PFSK-1 (cell line): ENCODE results near the gene KRT78.

ENCODE experiments used
- FOXP2 ChIP-seq: optimal IDR thresholded peaks from 2 replicates; pipeline ENCODE3; 2011; ENCODE audit warnings: borderline replicate concordance, control low read depth, inconsistent platforms; ENCODE audit not compliant: insufficient read depth; ENCODE audit errors: extremely low read length, extremely low read depth
- POLR2AphosphoS5 ChIP-seq: IDR thresholded peaks from 2 replicates; pipeline ENCODE4 v1.6.1; 2012; ENCODE audit warnings: low read depth, mild to moderate bottlenecking, control low read depth, low read length, moderate library complexity
- SIN3A ChIP-seq: IDR thresholded peaks from 2 replicates; pipeline ENCODE4 v1.6.1; 2012; ENCODE audit warnings: mild to moderate bottlenecking, low read length, moderate library complexity, borderline replicate concordance; ENCODE audit not compliant: insufficient read depth
- TAF1 ChIP-seq: IDR thresholded peaks from 2 replicates; pipeline ENCODE4 v1.6.1; 2012; ENCODE audit warnings: low read length, control low read depth, borderline replicate concordance; ENCODE audit not compliant: insufficient read depth
- TF ChIP-seq, protein P1 (sequence below), 2 experiments: IDR thresholded peaks; 2 replicates each; pipeline versions ENCODE4 v1.6.1 to v1.8.0; 2011 to 2012; ENCODE audit warnings: low read depth in 2 of 2, low read length in 2 of 2, control low read depth in 1 of 2, inconsistent platforms in 1 of 2, mild to moderate bottlenecking in 1 of 2, moderate library complexity in 1 of 2; ENCODE audit not compliant: insufficient read depth in 1 of 2

KRT78 gene

DNA sequence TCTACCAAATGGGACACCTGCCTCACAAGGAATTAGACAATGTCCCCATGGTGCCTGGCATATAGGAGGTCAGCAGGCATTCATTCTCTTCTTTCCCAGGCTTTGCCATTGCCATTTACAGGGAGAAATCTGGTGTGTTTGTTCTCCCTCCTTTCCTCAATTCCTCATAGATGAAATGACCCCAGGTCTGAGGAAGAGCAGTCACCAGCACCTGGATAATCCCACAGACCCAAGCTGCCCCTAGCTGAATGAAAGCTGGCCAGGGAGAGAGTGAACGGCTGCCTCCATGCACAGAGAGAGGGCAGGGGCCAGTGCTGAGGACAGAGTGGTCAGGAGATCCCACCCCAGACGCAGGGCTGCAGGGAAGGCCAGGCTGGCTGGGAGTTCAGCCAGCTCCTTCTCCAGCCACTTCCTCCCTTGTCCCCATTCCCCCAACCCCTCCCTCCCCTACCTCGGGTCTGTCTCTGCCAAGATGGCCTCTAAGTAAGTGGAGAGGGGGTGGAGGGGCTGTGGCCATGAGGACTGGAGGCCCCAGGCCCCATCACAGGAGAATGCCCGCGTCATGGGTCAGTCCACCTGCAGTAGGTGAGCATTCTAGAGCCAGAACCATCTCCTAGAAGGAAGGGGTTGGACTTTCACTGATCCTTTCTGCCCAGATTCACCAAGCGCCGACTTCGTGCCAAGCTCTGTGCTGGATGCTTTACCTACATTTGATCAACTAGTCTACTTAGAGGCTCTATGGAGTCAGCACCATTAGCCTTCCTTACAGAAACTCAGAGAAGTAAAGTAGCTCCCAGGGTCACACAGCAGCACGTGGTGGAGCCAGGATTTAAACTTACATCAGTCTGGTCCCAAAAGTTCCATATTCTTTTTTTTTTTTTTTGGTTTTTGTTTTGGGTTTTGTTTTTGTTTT is 32.9 kb downstream of the KRT78 start:
- TF ChIP-seq FOXP2 (no peak), TAF1 (no peak), SIN3A (no peak), POLR2AphosphoS5 (no peak)
- TF ChIP-seq, protein P1, sequence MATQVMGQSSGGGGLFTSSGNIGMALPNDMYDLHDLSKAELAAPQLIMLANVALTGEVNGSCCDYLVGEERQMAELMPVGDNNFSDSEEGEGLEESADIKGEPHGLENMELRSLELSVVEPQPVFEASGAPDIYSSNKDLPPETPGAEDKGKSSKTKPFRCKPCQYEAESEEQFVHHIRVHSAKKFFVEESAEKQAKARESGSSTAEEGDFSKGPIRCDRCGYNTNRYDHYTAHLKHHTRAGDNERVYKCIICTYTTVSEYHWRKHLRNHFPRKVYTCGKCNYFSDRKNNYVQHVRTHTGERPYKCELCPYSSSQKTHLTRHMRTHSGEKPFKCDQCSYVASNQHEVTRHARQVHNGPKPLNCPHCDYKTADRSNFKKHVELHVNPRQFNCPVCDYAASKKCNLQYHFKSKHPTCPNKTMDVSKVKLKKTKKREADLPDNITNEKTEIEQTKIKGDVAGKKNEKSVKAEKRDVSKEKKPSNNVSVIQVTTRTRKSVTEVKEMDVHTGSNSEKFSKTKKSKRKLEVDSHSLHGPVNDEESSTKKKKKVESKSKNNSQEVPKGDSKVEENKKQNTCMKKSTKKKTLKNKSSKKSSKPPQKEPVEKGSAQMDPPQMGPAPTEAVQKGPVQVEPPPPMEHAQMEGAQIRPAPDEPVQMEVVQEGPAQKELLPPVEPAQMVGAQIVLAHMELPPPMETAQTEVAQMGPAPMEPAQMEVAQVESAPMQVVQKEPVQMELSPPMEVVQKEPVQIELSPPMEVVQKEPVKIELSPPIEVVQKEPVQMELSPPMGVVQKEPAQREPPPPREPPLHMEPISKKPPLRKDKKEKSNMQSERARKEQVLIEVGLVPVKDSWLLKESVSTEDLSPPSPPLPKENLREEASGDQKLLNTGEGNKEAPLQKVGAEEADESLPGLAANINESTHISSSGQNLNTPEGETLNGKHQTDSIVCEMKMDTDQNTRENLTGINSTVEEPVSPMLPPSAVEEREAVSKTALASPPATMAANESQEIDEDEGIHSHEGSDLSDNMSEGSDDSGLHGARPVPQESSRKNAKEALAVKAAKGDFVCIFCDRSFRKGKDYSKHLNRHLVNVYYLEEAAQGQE (IDR thresholded peaks at IDR 0.05; ENCODE audit: insufficient read depth in 1 of 2, low read depth in 2 of 2, low read length in 2 of 2): no peak

DNA sequence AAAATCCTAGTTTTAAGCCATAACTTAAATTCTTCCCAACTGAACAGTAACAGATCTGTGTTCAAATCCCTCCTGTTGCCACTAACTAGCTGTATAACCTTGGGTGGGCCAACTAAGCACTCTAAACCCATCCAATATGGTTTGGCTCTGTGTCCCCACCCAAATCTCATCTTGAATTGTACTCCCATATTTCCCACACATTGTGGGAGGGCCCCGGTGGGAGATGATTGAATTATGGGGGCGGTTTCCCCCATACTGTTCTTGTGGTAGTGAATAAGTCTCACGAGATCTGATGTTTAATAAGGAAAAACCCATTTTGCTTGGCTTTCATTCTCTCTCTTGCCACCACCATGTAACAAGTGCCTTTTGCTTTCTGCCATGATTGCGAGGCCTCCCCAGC is 33.6 kb downstream of the KRT78 start:
- no peak for TF ChIP-seq TAF1
- TF ChIP-seq, protein P1 (IDR thresholded peaks at IDR 0.05; ENCODE audit: insufficient read depth in 1 of 2, low read depth in 2 of 2, low read length in 2 of 2): no peak
- TF ChIP-seq POLR2AphosphoS5: no peak
- no peak for TF ChIP-seq SIN3A
- no peak for TF ChIP-seq FOXP2

DNA sequence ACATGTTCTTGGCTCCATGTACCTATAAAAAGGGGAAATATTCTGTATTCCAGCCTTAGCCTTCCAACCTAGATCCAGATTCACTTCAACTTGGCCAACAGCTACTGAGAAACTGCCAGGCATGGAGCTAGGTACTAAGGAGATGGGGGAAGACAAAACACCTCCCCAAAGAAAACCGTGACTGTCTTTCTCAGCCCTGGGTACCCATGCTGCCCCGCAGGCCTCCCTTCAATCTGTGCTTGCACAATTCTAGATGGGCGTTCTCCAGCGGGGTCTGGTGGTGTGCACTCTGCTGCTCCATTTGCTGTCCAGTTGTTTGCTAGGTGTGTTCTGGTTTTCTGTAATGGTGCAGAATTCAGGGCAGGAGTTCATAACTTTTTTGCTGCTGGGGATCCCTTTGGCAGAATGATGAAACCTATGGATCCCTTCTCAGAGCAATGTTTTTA is 34.1 kb downstream of the KRT78 start:
- TF ChIP-seq FOXP2 (no peak), POLR2AphosphoS5 (no peak), SIN3A (no peak), TAF1 (no peak)
- TF ChIP-seq, protein P1 (IDR thresholded peaks at IDR 0.05; ENCODE audit: insufficient read depth in 1 of 2, low read depth in 2 of 2, low read length in 2 of 2): no peak

DNA sequence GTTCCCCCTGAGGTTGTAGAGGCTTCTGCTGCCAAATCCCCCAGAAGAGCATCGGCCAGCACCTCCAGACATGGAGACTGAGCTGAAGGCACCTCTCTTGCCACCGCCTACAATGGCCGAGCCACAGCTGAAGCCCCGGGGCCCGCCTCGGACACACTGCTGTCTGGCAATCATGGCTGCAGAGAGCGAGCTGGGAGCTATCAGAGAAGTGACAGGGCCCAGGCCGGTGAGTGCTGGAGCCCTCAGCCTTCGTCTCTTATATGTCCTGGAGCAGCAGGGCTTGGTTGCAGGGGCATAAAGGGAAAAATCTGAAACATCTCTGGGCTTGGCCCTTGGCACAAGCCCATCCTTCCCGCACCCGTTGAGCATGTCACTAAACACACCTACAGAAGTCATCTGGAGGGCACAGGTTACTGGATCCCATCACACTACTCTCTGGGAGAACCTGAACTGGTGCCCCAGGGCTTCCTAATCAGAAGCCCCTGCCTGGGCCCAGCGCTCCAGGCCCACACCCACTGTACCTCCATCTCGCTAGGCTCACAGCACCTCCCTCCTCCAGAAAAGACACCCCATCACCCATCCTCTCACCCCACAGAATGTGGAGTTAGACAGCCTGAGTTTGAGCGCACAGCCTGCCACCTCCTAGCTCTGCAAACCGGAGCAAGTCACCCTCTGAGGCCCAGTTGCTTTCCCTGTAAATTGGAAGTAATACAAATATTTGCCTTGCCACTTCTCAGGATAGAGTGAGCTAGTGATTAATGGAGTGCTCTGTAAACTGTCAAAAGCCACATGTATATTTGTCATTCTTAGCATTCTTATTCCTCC is 34.7 kb downstream of the KRT78 start, which contains the start of gene KRT4:
TSS of gene KRT4 (minus strand) at position 232 of the 825 bp plus-strand sequence. CDS start at position 174, 58 bp downstream.
- TF ChIP-seq FOXP2: no peak
- no peak for TF ChIP-seq SIN3A
- TF ChIP-seq POLR2AphosphoS5: no peak
- TF ChIP-seq, protein P1 (IDR thresholded peaks at IDR 0.05; ENCODE audit: insufficient read depth in 1 of 2, low read depth in 2 of 2, low read length in 2 of 2): no peak
- no peak for TF ChIP-seq TAF1
